Measurements from ENCODE around the gene RCVRN.

GRCh38 chr17:9951803-9952202 lies 46.7 kb upstream of the RCVRN start:
- TF ChIP-seq POLR2AphosphoS5 (IDR thresholded peaks at IDR 0.05; ENCODE audit: insufficient read depth in 1 of 2, low read depth in 1 of 2) (no peak), POLR2A (IDR thresholded peaks at IDR 0.05) (no peak), CTCF (IDR thresholded peaks at IDR 0.05) (no peak)

All from vagina (tissue), 2 donors.